PFSK-1 (cell line): ENCODE results near the gene SREBF1.
A peak's percentile ranks its signal among the peaks of the same experiment; 100 is the strongest.

ENCODE experiments used
- FOXP2 ChIP-seq: optimal IDR thresholded peaks from 2 replicates; pipeline ENCODE3; 2011; ENCODE audit warnings: borderline replicate concordance, control low read depth, inconsistent platforms; ENCODE audit not compliant: insufficient read depth; ENCODE audit errors: extremely low read length, extremely low read depth
- POLR2AphosphoS5 ChIP-seq: IDR thresholded peaks from 2 replicates; pipeline ENCODE4 v1.6.1; 2012; ENCODE audit warnings: low read depth, mild to moderate bottlenecking, control low read depth, low read length, moderate library complexity
- REST ChIP-seq, 2 experiments: IDR thresholded peaks; 2 replicates each; pipeline versions ENCODE4 v1.6.1 to v1.8.0; 2011 to 2012; ENCODE audit warnings: low read depth in 2 of 2, low read length in 2 of 2, control low read depth in 1 of 2, inconsistent platforms in 1 of 2, mild to moderate bottlenecking in 1 of 2, moderate library complexity in 1 of 2; ENCODE audit not compliant: insufficient read depth in 1 of 2
- SIN3A ChIP-seq: IDR thresholded peaks from 2 replicates; pipeline ENCODE4 v1.6.1; 2012; ENCODE audit warnings: mild to moderate bottlenecking, low read length, moderate library complexity, borderline replicate concordance; ENCODE audit not compliant: insufficient read depth
- TAF1 ChIP-seq: IDR thresholded peaks from 2 replicates; pipeline ENCODE4 v1.6.1; 2012; ENCODE audit warnings: low read length, control low read depth, borderline replicate concordance; ENCODE audit not compliant: insufficient read depth

SREBF1 gene

GRCh38 chr17:17880577-17881196 is 43.9 kb upstream of the SREBF1 start:
- TF ChIP-seq REST (IDR thresholded peaks at IDR 0.05; ENCODE audit: insufficient read depth in 1 of 2, low read depth in 2 of 2, low read length in 2 of 2) (no peak), TAF1 (no peak), POLR2AphosphoS5 (no peak), FOXP2 (no peak), SIN3A (no peak)

- no peak for TF ChIP-seq FOXP2
- TF ChIP-seq SIN3A = no peak; the same call in 1 of the 2 replicates
- TF ChIP-seq TAF1 = peak; percentile 32; the same call in 1 of the 2 replicates
- TF ChIP-seq REST (IDR thresholded peaks at IDR 0.05; ENCODE audit: insufficient read depth in 1 of 2, low read depth in 2 of 2, low read length in 2 of 2) = peak; percentile 65 to 73; a peak in 3 of 4 replicates
- no peak for TF ChIP-seq POLR2AphosphoS5
Measured at GRCh38 chr17:17877529-17878358, 41.0 kb upstream of the SREBF1 start.

- TF ChIP-seq SIN3A = no peak
- no peak for TF ChIP-seq TAF1
- TF ChIP-seq POLR2AphosphoS5 = no peak
- TF ChIP-seq REST (IDR thresholded peaks at IDR 0.05; ENCODE audit: insufficient read depth in 1 of 2, low read depth in 2 of 2, low read length in 2 of 2) = no peak
- TF ChIP-seq FOXP2 = no peak
Measured at GRCh38 chr17:17876959-17877528, 40.3 kb upstream of the SREBF1 start.

GRCh38 chr17:17874478-17874877 is 37.7 kb upstream of the SREBF1 start:
- TF ChIP-seq REST (IDR thresholded peaks at IDR 0.05; ENCODE audit: insufficient read depth in 1 of 2, low read depth in 2 of 2, low read length in 2 of 2) (no peak), TAF1 (no peak), SIN3A (no peak), FOXP2 (no peak), POLR2AphosphoS5 (no peak)
